ENCODE measurements around the gene DUSP28.
"Not testable (repeated sequence)": the region's sequence is repeated elsewhere in the genome, so short reads cannot be mapped to it uniquely, and the experiment has no call there.

The DUSP28 gene

GRCh38 chr2:240528406-240529040, 31.6 kb upstream of the DUSP28 start:
- DNase-seq: no peak

GRCh38 chr2:240529344-240529999, 30.7 kb upstream of the DUSP28 start:
- no peak for DNase-seq

GRCh38 chr2:240530181-240530580, 30.0 kb upstream of the DUSP28 start:
- DNase-seq: no peak

- DNase-seq: no peak
Observed at GRCh38 chr2:240531038-240531437, 29.1 kb upstream of the DUSP28 start.

GRCh38 chr2:240532031-240532775, 28.0 kb upstream of the DUSP28 start:
- no peak for DNase-seq

GRCh38 chr2:240538031-240538780, 22.0 kb upstream of the DUSP28 start:
- DNase-seq: no peak

- not testable (repeated sequence) for DNase-seq
Observed at GRCh38 chr2:240539101-240539500, 21.1 kb upstream of the DUSP28 start.

GRCh38 chr2:240539906-240540305, 20.3 kb upstream of the DUSP28 start:
- DNase-seq: no peak

- DNase-seq: no peak
Observed at GRCh38 chr2:240551288-240551687, 8.9 kb upstream of the DUSP28 start.

GRCh38 chr2:240551811-240552210, 8.3 kb upstream of the DUSP28 start:
- no peak for DNase-seq

- no peak for DNase-seq
Observed at GRCh38 chr2:240553956-240554480, 6.1 kb upstream of the DUSP28 start.

- DNase-seq: no peak
Observed at GRCh38 chr2:240554767-240555493, 5.2 kb upstream of the DUSP28 start.

GRCh38 chr2:240555541-240556250, 4.5 kb upstream of the DUSP28 start:
- no peak for DNase-seq

GRCh38 chr2:240556553-240557100, 3.5 kb upstream of the DUSP28 start:
- peak; percentile 63 for DNase-seq

GRCh38 chr2:240557101-240557751, 2.9 kb upstream of the DUSP28 start:
- DNase-seq: no peak

GRCh38 chr2:240557808-240558207, 2.3 kb upstream of the DUSP28 start, which contains the start of gene ANKMY1:
ANKMY1 (minus strand) TSS chr2:240557988; CDS start chr2:240557335, 653 bp downstream.
- peak; percentile 79 for DNase-seq

- DNase-seq: no peak
Observed at GRCh38 chr2:240558236-240558761, 1.9 kb upstream of the DUSP28 start.

GRCh38 chr2:240559286-240559685, 871 bp upstream of the DUSP28 start:
- no peak for DNase-seq

- peak; percentile 99 for DNase-seq
Observed at GRCh38 chr2:240560480-240561324, 545 bp downstream of the DUSP28 start.

All from left hindlimb (tissue), 1 donor.